B cell (primary cell): ENCODE measurements around the gene HMGXB3.

Source experiments
- CTCF ChIP-seq: fragments of 200-600 bp; IDR thresholded peaks from one replicate; pipeline ENCODE4 v1.8.0; 2022; ENCODE audit warnings: antibody characterized with exemption, mild to moderate bottlenecking
- EZH2 ChIP-seq: IDR thresholded peaks from 2 replicates; pipeline ENCODE4 v1.6.1; 2012; ENCODE audit warnings: borderline replicate concordance, low read depth, mild to moderate bottlenecking, moderate library complexity, low read length; ENCODE audit not compliant: insufficient read depth, poor library complexity, severe bottlenecking

GRCh38 chr5:150068472-150068871 lies 67.9 kb downstream of the HMGXB3 start:
- no peak for TF ChIP-seq CTCF
- TF ChIP-seq EZH2: no peak
